Transverse colon (tissue), 4 donors: ENCODE measurements around the gene SLX4IP. TPM values are rescaled to one million over a fixed set of nuclear protein-coding genes. Genes with fewer than 3 reads are reported as not detected.
A peak's percentile ranks its signal among the peaks of the same experiment; 100 is the strongest.

Experiments used
- DNase-seq: peaks from one replicate; pipeline ENCODE4 v3.0.0-alpha.2; 2019
- H3K27ac ChIP-seq, 4 donors: fragments of 200-600 bp; sonication (generic); 2 replicates each; pipeline ENCODE4 v1.5.1; 2016 to 2018; ENCODE audit warnings: inconsistent platforms in 4 of 4
- H3K27me3 ChIP-seq: fragments of 200-600 bp; sonication (generic); 2 replicates; pipeline ENCODE4 v1.5.1; 2017; ENCODE audit warnings: inconsistent platforms
- H3K36me3 ChIP-seq, 4 donors: fragments of 200-600 bp; sonication (generic); 2 replicates each; pipeline ENCODE4 v1.5.1; 2017 to 2019; ENCODE audit warnings: inconsistent platforms in 4 of 4
- H3K4me1 ChIP-seq, 4 donors: fragments of 200-600 bp; sonication (generic); 2 replicates each; pipeline ENCODE4 v1.5.1; 2017 to 2020; ENCODE audit warnings: inconsistent platforms in 4 of 4
- H3K4me3 ChIP-seq, 4 donors: fragments of 200-600 bp; sonication (generic); 1 replicate in 1 of 4; 2 replicates in 3 of 4; pipeline versions ENCODE4 v1.5.1 to v1.6.1; 2017 to 2019; ENCODE audit warnings: inconsistent platforms in 4 of 4
- H3K9me3 ChIP-seq, 2 donors: fragments of 200-600 bp; sonication (generic); 2 replicates each; pipeline ENCODE4 v1.5.1; 2017 to 2019; ENCODE audit warnings: inconsistent platforms in 2 of 2
- EP300 ChIP-seq: sonication (generic); formaldehyde crosslinking; IDR thresholded peaks from one replicate; pipeline ENCODE4 v1.6.1; 2017; ENCODE audit warnings: antibody characterized with exemption, low read depth
- POLR2A ChIP-seq: fragments of 450-650 bp; IDR thresholded peaks from one replicate; pipeline ENCODE4 v1.6.1; 2016; ENCODE audit warnings: antibody characterized with exemption, mild to moderate bottlenecking, moderate library complexity
- POLR2AphosphoS5 ChIP-seq, 3 donors: sonication (generic); formaldehyde crosslinking; IDR thresholded peaks; one replicate each; pipeline ENCODE4 v1.6.1; 2016; ENCODE audit warnings: antibody characterized with exemption in 3 of 3
- WGBS, 2 donors: methylation state at CpG; one replicate each; pipeline ENCODE4 v1.1.5; 2018; ENCODE audit warnings: low coverage in 1 of 2; 5-methylcytosine and 5-hydroxymethylcytosine counted together
- in situ Hi-C, 4 donors: fragments of 200-750 bp; cut with MboI; loops; one replicate each; pipeline versions ENCODE4 v1.15.0 to v1.15.1; 2017; ENCODE audit warnings: low sequenced_read_pairs in 3 of 4, low pct_ligation_motif_present in 1 of 4, low pct_unique_long_range_greater_than_20kb in 1 of 4
- intact Hi-C: fragments of 100-400 bp; cut with DNase I; formaldehyde crosslinking; loops from one replicate; pipeline ENCODE4 v1.15.1; 2023; ENCODE audit warnings: low total_unique reads
- total RNA-seq, 4 donors: library from RNA; depleted of rRNA; stranded (reverse); fragments of >200 nt; gene quantifications; one replicate each; pipeline ENCODE4 v1.1.0, GENCODE V29; 2016
- TF ChIP-seq, protein P1 (sequence below), 5 experiments: fragments of 200-600 bp in 3 of 5; fragments of 450-650 bp in 2 of 5; sonication (generic) in 3 of 5; IDR thresholded peaks; 1 replicate in 2 of 5; 2 replicates in 3 of 5; pipeline ENCODE4 v1.5.1; 2016 to 2017; ENCODE audit warnings: antibody characterized with exemption in 5 of 5, inconsistent platforms in 3 of 5, mild to moderate bottlenecking in 2 of 5, moderate library complexity in 1 of 5

SLX4IP gene
- total RNA-seq, 4 donors from 2014 or later = 5.4 to 8.4 (median 7.5) TPM

DNA sequence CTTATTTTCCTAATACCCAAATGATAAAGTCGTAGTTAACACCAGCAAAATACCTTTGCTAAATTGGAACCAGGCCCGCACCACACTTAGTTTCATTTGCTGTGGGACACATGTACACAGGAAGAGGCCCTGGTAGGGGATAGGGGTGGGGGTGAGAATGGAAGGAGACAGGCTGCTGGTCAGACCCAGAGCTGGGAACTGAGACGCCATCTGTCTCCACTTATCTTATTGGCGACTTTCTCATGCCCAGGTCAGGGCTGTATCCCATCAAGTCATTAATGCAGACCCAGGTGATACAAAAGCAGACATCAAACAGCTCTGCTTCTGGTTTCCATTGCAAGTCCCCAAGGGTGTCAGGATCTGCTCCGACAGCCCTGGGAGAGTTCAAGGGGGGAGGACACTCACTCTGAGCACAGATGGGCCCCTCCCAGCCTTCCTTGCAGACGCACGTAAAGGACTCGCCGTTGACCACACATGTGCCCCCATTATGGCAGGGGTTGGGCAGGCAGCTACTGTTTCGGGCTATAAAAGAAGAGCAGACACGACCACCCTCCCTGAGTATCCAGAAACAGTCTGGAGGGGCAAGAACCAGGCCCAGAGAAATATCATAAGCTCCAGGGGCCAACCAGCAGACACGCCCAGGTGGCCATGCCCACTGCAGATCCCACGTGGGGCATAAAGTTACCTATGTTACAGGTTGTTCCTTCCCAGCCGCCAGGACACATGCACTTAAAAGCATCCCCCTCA lies 209.5 kb downstream of the SLX4IP start:
- Histone ChIP-seq H3K9me3 (no peaks in the 10 kb centered on the region), H3K27me3 (no peaks in the 10 kb centered on the region), H3K4me3 (no peak overlapping the region), H3K27ac (no peak overlapping the region), H3K4me1 (no peaks in the 10 kb centered on the region), H3K36me3 (peaks cover 0 to 93% (median 38%) of the 10 kb centered on the region in 4 donors)
- intact Hi-C loops (no loop called here), in situ Hi-C loops (no loop called here)
- no peak for DNase-seq
- WGBS, 2 donors = 82% methylated on average over 14 of the region's 14 CpGs; no CpG with 5 or more reads in 1 of the 2 donors
- no peak for TF ChIP-seq POLR2A
- TF ChIP-seq EP300 = no peak
- TF ChIP-seq, protein P1, sequence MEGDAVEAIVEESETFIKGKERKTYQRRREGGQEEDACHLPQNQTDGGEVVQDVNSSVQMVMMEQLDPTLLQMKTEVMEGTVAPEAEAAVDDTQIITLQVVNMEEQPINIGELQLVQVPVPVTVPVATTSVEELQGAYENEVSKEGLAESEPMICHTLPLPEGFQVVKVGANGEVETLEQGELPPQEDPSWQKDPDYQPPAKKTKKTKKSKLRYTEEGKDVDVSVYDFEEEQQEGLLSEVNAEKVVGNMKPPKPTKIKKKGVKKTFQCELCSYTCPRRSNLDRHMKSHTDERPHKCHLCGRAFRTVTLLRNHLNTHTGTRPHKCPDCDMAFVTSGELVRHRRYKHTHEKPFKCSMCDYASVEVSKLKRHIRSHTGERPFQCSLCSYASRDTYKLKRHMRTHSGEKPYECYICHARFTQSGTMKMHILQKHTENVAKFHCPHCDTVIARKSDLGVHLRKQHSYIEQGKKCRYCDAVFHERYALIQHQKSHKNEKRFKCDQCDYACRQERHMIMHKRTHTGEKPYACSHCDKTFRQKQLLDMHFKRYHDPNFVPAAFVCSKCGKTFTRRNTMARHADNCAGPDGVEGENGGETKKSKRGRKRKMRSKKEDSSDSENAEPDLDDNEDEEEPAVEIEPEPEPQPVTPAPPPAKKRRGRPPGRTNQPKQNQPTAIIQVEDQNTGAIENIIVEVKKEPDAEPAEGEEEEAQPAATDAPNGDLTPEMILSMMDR (IDR thresholded peaks at IDR 0.05) = no peak

DNA sequence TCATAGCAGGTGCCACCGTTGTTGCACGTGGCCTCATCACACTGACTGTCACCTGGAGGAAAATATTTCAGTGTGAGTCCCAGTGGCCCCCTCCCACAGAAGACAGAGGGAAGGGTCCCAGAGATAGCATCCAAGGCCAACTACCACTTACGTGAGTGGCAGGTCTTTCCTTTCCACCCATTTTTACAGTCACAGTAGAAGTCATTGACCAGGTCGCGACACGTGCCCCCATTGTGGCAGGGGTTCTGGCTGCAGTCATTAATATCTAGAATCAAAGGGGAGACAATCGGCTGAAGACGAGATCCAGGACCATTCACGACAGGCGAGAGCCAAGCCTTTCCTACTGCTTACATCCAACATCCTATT lies 210.1 kb downstream of the SLX4IP start:
- no peaks in the 10 kb centered on the region for H3K4me1 ChIP-seq
- no peaks in the 10 kb centered on the region for H3K27me3 ChIP-seq
- DNase-seq = peak; percentile 5
- intact Hi-C loops = no loop called here
- H3K4me3 ChIP-seq = no peak overlapping the region
- no peaks in the 10 kb centered on the region for H3K9me3 ChIP-seq
- in situ Hi-C loops = no loop called here
- H3K27ac ChIP-seq = no peak overlapping the region
- WGBS, 2 donors = 95 to 100% methylated on average over 2 to 10 of the region's 10 CpGs
- H3K36me3 ChIP-seq = peaks cover 0 to 93% (median 37%) of the 10 kb centered on the region in 4 donors
- no peak for TF ChIP-seq POLR2AphosphoS5 (IDR thresholded peaks at IDR 0.05)
- no peak for TF ChIP-seq POLR2A
- TF ChIP-seq EP300 = no peak
- TF ChIP-seq, protein P1 (IDR thresholded peaks at IDR 0.05) = no peak

DNA sequence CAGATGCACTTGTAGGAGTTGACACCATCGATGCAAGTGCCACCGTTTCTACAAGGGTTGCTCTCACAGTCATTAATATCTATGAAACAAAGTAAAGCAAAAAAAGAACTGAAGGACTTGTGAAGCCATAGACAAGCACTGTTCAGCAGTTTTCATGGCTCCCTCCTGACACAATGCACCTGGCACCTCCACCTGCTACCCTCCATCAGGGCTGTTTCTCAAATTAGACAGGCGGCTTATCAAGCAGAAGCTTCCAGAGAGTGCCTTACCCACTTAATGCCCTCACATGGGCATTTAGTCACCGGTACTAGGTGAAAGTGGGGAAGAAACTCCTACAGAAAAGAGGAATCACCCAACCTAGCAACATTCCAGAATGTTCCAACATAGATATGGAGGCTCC lies 210.9 kb downstream of the SLX4IP start:
- H3K27me3 ChIP-seq = no peaks in the 10 kb centered on the region
- intact Hi-C loops = no loop called here
- 80 to 96% methylated on average over 2 to 4 of the region's 4 CpGs for WGBS, 2 donors
- no peaks in the 10 kb centered on the region for H3K9me3 ChIP-seq
- no peak overlapping the region for H3K27ac ChIP-seq
- no peak overlapping the region for H3K4me3 ChIP-seq
- TF ChIP-seq EP300 (no peak), POLR2A (no peak), POLR2AphosphoS5 (IDR thresholded peaks at IDR 0.05) (no peak)
- TF ChIP-seq, protein P1 (IDR thresholded peaks at IDR 0.05) = no peak
- in situ Hi-C loops = no loop called here
- peaks cover 0 to 94% (median 38%) of the 10 kb centered on the region in 4 donors for H3K36me3 ChIP-seq
- peak; percentile 1 for DNase-seq
- H3K4me1 ChIP-seq = peaks cover 0 to 2% (median 0%) of the 10 kb centered on the region in 4 donors

DNA sequence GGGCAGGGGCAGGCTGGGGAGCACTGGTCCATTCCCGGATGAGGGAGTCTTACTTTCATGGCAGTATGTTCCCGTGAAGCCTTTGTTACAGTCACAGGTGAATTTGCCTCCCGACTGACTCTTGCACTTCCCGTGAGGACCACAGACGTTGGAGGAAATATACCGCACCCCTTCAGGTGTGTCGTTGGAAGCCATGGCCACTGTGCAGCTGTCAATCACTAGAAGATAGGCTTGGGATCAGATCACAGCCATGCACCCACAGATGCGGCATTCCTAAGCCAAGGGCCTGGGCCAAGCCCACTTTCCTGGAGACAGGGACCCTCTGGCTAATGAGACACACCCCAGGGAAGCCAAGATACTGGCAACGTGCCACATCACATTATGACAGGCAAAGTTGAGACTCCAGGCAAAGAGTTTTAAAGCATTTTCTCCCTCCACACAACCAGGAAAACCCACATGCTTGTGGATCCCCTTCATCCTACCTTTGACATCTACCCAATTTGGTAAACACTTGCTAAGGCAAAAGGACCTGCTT lies 211.8 kb downstream of the SLX4IP start:
- WGBS, 2 donors = 88 to 90% methylated on average over 2 to 9 of the region's 9 CpGs
- H3K27ac ChIP-seq = no peak overlapping the region
- TF ChIP-seq, protein P1 (IDR thresholded peaks at IDR 0.05) = no peak
- TF ChIP-seq POLR2AphosphoS5 (IDR thresholded peaks at IDR 0.05) (no peak), EP300 (no peak), POLR2A (no peak)
- peaks cover 0 to 12% (median 0%) of the 10 kb centered on the region in 4 donors for H3K4me1 ChIP-seq
- DNase-seq = peak; percentile 6
- intact Hi-C loops (no loop called here), in situ Hi-C loops (no loop called here)
- no peaks in the 10 kb centered on the region for H3K9me3 ChIP-seq
- no peaks in the 10 kb centered on the region for H3K27me3 ChIP-seq
- H3K36me3 ChIP-seq = peaks cover 0 to 85% (median 37%) of the 10 kb centered on the region in 4 donors
- no peak overlapping the region for H3K4me3 ChIP-seq
